GM12872 (cell line): ENCODE data around the gene TMEM187.

Experiments
- TF ChIP-seq, protein P1 (sequence below): IDR thresholded peaks from 3 replicates; pipeline ENCODE4 v1.5.1; 2011; ENCODE audit warnings: low read depth, mild to moderate bottlenecking, low read length, moderate library complexity; ENCODE audit not compliant: insufficient read depth

TMEM187 gene

DNA sequence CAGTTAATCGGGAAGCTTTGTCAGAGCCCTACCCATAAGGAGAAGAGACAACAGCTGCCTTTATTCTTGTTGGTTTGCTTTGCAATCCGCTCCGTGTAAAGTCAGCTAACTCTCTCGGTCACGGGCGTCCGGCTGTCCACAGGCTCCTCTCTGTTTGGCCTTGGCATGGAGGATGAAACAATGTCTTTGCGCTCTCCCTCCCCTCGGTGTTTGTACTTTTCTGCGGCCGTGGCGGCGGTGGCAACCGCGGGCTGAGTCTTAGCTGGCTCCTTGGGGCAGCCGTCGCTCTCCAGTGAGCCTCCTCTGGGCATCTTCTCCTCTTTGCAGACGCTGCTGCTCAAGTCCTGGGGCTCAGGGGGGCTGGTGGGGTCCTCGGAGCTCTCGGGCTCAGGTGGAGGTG is 57.7 kb downstream of the TMEM187 start:
- TF ChIP-seq, protein P1, sequence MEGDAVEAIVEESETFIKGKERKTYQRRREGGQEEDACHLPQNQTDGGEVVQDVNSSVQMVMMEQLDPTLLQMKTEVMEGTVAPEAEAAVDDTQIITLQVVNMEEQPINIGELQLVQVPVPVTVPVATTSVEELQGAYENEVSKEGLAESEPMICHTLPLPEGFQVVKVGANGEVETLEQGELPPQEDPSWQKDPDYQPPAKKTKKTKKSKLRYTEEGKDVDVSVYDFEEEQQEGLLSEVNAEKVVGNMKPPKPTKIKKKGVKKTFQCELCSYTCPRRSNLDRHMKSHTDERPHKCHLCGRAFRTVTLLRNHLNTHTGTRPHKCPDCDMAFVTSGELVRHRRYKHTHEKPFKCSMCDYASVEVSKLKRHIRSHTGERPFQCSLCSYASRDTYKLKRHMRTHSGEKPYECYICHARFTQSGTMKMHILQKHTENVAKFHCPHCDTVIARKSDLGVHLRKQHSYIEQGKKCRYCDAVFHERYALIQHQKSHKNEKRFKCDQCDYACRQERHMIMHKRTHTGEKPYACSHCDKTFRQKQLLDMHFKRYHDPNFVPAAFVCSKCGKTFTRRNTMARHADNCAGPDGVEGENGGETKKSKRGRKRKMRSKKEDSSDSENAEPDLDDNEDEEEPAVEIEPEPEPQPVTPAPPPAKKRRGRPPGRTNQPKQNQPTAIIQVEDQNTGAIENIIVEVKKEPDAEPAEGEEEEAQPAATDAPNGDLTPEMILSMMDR, result no peak

DNA sequence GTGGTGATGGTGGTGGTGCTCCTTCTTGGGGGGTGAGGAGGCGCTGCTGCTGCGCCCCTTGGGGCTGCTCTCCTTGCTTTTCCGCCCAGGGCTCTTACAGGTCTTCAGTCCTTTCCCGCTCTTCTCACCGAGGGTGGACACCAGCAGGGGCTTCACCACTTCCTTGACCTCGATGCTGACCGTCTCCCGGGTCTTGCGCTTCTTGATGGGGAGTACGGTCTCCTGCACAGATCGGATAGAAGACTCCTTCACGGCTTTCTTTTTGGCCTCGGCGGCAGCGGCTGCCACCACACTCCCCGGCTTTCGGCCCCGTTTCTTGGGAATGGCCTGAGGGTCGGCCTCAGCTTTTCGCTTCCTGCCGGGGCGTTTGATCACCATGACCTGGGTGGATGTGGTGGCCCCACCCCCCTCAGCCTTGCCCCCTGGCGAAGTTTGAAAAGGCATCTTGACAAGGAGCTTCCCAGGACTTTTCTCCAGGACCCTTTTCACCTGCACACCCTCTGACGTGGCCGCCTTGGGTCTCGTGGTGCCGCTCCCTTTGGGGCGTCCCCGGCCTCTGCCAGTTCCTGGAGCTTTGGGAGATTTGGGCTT is 58.3 kb downstream of the TMEM187 start:
- TF ChIP-seq, protein P1, result no peak

DNA sequence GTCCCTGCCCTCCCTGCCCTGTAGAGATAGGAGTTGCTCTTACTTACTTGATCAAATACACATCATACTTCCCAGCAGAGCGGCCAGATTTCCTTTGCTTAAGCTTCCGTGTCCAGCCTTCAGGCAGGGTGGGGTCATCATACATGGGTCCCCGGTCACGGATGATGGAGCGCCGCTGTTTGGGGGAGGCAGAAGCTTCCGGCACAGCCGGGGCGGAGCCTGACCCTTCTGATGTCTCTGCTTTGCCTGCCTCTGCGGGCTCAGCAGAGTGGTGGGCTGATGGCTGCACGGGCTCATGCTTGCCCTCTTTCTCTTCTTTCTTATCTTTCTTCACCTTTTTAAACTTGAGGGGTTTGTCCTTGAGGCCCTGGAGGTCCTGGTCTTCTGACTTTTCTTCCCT is 59.6 kb downstream of the TMEM187 start:
- TF ChIP-seq, protein P1, result no peak

DNA sequence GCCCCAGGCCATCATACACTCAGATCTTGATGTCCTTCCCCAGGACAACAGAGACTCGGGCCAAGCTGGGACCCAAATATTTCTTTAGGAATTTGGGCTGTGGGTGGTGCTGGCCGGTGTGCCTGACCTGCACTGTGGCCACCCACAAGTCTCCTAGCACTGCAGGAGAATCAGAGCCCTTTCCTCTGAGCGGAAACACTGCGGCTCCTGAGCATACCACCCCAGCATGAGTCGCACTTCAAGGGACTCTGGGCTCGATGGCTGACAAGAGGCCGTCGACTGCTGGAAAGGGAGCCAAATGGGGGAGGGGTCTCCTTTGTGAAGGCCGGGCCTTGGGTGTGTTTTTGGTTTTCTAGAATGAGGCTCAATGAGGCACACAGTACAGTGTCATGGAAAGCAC is 60.1 kb downstream of the TMEM187 start:
- TF ChIP-seq, protein P1, result no peak
